Dendritic cell treated with granulocyte-macrophage colony-stimulating factor and Interleukin-4, amounts not matched to agents 40 ng/mL and 50 ng/mL, for 4 days (primary cell): ENCODE measurements around the gene ASTN2.

ENCODE experiments used
- H3K27ac Mint-ChIP-seq: one replicate; pipeline ENCODE4 v1.8.0; 2022; ENCODE audit warnings: mild to moderate bottlenecking, mixed read lengths
- H3K27me3 Mint-ChIP-seq: one replicate; pipeline ENCODE4 v1.8.0; 2022; ENCODE audit warnings: mild to moderate bottlenecking, mixed read lengths
- H3K36me3 Mint-ChIP-seq: one replicate; pipeline ENCODE4 v1.8.0; 2022; ENCODE audit warnings: low read depth, mixed read lengths
- H3K4me1 Mint-ChIP-seq: one replicate; pipeline ENCODE4 v1.8.0; 2022; ENCODE audit warnings: low read depth, mixed read lengths
- H3K4me3 Mint-ChIP-seq: one replicate; pipeline ENCODE4 v1.8.0; 2022; ENCODE audit warnings: mild to moderate bottlenecking, moderate library complexity, mixed read lengths
- H3K9me3 Mint-ChIP-seq: one replicate; pipeline ENCODE4 v1.8.0; 2022; ENCODE audit warnings: mixed read lengths
- intact Hi-C: fragments of 100-400 bp; cut with micrococcal nuclease; formaldehyde crosslinking; loops from one replicate; pipeline ENCODE4 v1.15.0; 2022

The ASTN2 gene

DNA sequence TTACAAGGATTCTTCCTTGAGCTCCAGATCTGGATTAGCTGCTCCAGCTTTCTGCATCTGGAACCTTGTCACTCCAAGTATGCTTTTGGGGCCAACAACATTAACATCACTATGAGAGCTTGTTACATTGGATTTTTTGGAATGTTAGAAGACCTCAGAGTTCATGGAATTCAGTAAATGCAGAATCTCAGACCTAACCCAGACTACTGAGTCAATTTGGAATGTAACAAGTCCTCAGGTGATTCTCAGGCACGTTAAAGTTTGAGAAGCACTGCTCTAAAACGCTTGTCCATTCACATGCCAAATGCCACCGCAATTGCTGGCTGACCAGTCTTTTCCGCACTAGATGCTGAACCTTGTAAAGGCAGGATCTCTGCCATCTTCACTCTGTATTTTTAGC is 979.2 kb downstream of the ASTN2 start:
- intact Hi-C loops: no loop called here
- Mint-ChIP-seq H3K9me3 (no peaks in the 10 kb centered on the region), H3K36me3 (no peaks in the 10 kb centered on the region), H3K27me3 (no peaks in the 10 kb centered on the region), H3K4me3 (no peak overlapping the region), H3K4me1 (no peaks in the 10 kb centered on the region), H3K27ac (no peak overlapping the region)

DNA sequence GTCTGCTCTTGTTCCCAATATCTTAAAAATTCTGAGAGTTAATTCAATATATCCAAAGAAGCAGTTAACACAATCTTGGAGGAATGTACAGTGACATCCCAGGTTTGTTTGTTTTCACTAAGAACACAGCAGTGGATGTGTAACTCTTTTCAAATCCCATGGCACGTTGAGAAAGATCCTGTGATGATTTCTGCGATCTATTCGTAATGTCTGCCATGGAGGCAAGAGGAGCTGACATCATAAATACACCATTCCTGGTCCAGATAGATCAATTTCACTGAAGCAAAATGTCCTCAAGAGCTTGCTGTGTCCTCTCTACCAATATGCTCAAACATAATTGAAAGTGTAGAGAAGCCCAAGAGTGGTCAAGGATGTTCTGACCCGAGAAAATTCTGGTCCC is 980.5 kb downstream of the ASTN2 start:
- intact Hi-C loops: no loop called here
- Mint-ChIP-seq H3K4me3 (no peak overlapping the region), H3K36me3 (no peaks in the 10 kb centered on the region), H3K4me1 (no peaks in the 10 kb centered on the region), H3K9me3 (no peaks in the 10 kb centered on the region), H3K27me3 (no peaks in the 10 kb centered on the region), H3K27ac (no peak overlapping the region)

DNA sequence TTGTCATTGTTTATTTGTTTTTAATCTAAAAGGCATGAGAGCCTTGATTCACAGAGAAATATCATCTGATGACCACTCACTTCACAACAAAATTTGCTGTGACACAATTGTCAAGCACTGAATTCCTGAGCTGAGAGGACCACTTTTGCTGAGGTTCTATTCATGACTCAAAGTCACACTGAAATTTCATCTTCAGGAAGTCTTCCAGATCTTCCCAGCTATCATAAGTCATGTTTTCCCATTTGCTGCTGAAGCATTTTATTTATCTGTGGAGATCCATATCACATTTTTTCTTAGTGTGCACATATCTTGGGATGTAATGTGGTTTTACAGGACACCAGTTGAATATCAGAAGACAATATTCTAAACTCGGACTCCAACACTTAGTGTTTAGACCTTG is 982.8 kb downstream of the ASTN2 start:
- H3K27ac Mint-ChIP-seq: no peak overlapping the region
- intact Hi-C loops: no loop called here
- H3K9me3 Mint-ChIP-seq: no peaks in the 10 kb centered on the region
- H3K27me3 Mint-ChIP-seq: no peaks in the 10 kb centered on the region
- H3K36me3 Mint-ChIP-seq: no peaks in the 10 kb centered on the region
- H3K4me3 Mint-ChIP-seq: no peak overlapping the region
- no peaks in the 10 kb centered on the region for H3K4me1 Mint-ChIP-seq

DNA sequence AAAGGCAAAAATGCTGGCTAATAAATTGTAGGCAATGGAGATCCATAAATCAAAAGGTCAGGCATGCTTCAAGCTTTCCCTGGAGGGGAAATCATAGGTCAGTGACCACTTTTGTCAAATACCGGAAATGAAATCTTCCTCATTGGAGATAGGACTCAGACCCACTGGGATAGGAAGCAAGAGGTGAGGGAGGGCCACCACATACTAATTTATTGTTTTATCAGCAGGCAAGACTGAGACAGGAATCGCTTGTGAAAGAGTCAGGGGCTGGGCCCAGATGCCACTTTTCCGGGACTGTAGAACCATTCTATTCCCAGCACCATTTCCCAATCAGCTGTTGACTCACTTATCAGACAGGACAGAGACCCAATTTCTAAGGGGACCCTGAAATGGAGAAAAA is 984.0 kb downstream of the ASTN2 start:
- intact Hi-C loops: no loop called here
- Mint-ChIP-seq H3K27me3 (no peaks in the 10 kb centered on the region), H3K9me3 (no peaks in the 10 kb centered on the region), H3K27ac (no peak overlapping the region), H3K36me3 (no peaks in the 10 kb centered on the region), H3K4me3 (no peak overlapping the region), H3K4me1 (no peaks in the 10 kb centered on the region)

DNA sequence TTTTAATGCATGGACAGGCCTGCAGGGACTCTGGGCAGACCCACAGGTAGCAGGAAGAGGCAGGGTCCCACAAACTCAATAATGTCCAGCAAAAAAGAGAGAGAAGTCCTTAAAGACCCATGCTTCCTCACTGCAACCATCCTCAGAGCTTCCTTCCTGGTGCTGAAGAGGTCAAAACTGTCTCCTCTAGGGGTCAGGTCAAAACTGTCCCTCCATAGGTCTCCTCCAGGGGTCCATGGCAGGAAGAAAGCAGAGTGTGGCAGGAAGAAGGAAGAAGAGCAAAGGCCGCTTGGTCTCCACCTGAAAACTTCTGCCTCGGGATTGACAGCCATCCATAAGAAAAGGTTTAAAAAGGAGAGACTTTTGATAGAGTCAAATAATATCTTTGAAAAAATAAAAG is 989.6 kb downstream of the ASTN2 start:
- H3K27me3 Mint-ChIP-seq: no peaks in the 10 kb centered on the region
- H3K4me1 Mint-ChIP-seq: no peaks in the 10 kb centered on the region
- intact Hi-C loops: no loop called here
- H3K9me3 Mint-ChIP-seq: no peaks in the 10 kb centered on the region
- no peak overlapping the region for H3K4me3 Mint-ChIP-seq
- H3K27ac Mint-ChIP-seq: no peak overlapping the region
- no peaks in the 10 kb centered on the region for H3K36me3 Mint-ChIP-seq

DNA sequence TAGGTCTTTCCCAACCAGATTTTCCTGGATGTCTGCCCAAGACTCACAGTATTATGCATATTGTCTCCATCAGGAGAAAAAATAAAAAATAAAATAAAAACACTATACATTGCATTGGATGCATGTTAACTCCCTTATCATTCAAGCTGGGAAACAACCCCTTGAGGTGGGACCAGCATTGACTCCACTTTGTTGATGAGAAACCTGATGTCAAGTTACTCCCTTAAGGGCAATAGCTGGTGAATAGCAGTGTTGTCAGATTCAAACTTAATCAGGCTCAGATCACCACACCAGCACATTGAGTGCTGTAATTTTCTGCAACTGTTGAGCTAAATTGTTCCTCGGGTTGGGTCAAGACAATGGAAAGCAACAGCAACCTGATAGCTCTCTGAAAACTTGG is 991.7 kb downstream of the ASTN2 start:
- H3K27ac Mint-ChIP-seq: no peak overlapping the region
- no peaks in the 10 kb centered on the region for H3K36me3 Mint-ChIP-seq
- no peak overlapping the region for H3K4me3 Mint-ChIP-seq
- H3K9me3 Mint-ChIP-seq: no peaks in the 10 kb centered on the region
- H3K4me1 Mint-ChIP-seq: no peaks in the 10 kb centered on the region
- no peaks in the 10 kb centered on the region for H3K27me3 Mint-ChIP-seq
- intact Hi-C loops: no loop called here

DNA sequence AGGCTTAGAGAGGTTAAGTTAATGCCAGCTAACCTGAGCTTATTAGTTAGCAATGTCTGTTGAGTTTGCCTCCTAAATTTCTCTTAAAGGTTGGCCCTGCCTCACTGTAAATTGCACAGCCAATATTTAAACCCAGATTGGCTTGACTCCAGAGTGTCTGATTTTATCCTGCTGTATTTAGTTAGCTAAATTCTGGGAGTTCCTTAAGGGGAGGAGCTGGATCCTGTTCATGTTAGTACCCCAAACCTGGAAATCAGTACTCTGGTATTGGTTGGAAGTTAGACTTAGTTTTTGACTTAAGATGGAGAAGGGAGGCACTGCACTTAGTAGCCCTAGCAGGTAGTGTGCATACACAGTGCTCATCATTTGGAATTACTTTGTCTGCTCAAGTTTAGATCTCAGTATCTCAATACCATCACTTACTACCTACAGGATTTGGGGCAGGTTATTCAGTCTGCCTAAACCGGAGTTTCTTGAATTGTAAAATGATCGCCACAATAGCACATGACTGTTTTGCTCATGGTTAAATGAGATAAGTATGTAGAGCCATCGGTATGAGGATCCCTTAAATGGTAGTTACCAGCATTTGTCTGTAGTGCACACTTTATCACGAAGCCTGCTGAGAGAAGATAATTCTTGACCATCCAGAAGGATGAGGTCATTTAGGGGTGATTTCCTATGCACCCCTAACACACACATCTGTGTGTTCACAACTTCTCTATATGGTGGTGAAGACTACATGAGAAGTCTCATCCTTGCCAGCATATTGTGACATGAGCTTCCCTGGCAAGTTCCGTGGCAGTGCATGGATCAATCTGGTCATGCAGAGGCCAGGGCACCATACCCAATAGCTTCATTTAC is 992.5 kb downstream of the ASTN2 start:
- Mint-ChIP-seq H3K4me1 (no peaks in the 10 kb centered on the region), H3K27ac (no peak overlapping the region), H3K4me3 (no peak overlapping the region), H3K27me3 (no peaks in the 10 kb centered on the region), H3K36me3 (no peaks in the 10 kb centered on the region), H3K9me3 (no peaks in the 10 kb centered on the region)
- intact Hi-C loops: no loop called here

DNA sequence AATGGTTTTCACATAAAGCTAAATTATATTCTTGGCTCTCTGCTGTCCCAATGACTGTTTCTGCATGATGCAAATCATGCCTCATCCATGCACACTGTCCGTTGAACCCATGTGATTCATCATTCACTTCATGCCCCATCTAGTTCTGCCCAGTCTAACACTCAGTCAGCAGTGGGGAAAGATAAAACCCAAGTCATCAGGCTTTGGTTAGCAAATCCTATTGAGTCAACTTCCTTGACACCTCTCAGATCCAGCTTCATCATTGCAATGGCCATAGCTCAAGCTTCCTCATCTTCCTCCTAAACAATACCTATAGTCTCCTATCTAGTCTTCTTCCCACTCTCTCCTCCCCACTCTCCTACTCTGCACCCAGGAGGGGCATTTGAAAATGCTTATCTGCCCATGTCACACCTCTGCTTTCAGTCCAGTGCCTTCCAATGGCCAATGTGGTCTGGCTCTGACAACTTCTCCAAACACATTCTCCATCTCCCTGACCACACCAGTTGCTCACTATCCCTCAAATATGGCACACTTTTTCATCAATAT is 993.8 kb downstream of the ASTN2 start:
- no peaks in the 10 kb centered on the region for H3K9me3 Mint-ChIP-seq
- H3K27me3 Mint-ChIP-seq: no peaks in the 10 kb centered on the region
- no peak overlapping the region for H3K4me3 Mint-ChIP-seq
- no peaks in the 10 kb centered on the region for H3K4me1 Mint-ChIP-seq
- no peaks in the 10 kb centered on the region for H3K36me3 Mint-ChIP-seq
- intact Hi-C loops: no loop called here
- no peak overlapping the region for H3K27ac Mint-ChIP-seq

DNA sequence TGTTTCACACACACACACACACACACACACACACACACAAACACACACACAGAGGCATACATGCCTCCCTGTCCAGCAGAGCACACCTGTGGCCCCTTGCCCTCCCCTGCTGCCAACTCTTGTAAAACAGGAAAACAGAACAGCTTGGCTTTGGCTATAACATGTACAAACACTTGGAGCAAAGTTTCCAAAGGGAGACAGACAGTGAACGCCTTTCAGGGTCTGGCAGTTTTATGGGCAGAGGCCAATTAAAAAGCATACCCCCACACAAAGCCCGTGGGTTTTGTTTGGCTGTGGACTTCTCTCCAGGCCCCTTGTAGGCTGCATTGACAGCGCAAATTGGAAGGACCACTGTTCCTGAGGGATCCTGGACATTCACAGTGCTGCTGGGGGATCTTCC is 995.7 kb downstream of the ASTN2 start:
- intact Hi-C loops: no loop called here
- Mint-ChIP-seq H3K27me3 (no peaks in the 10 kb centered on the region), H3K36me3 (no peaks in the 10 kb centered on the region), H3K4me1 (no peaks in the 10 kb centered on the region), H3K27ac (no peak overlapping the region), H3K9me3 (no peaks in the 10 kb centered on the region), H3K4me3 (no peak overlapping the region)

DNA sequence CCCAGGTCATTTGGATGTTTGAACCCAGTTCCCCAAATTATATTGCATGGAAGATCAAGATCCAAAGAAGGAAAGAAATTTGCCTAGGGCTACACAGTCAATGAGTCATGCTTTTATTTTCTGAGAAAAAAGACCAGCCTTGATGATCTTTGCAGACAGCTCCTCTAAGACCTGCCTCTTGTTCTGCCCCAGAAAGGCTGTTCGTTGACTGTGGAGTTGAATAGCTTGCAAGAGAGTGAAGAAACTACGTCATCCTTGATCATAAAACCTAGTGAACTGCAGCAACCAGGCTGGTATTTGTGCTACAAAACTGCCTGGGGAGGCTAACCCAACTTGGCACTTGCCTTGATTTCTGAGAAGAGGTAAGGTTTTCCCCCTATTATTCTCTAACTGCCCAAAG is 997.4 kb downstream of the ASTN2 start:
- H3K27ac Mint-ChIP-seq: no peak overlapping the region
- no peaks in the 10 kb centered on the region for H3K9me3 Mint-ChIP-seq
- intact Hi-C loops: no loop called here
- no peaks in the 10 kb centered on the region for H3K36me3 Mint-ChIP-seq
- H3K27me3 Mint-ChIP-seq: no peaks in the 10 kb centered on the region
- no peak overlapping the region for H3K4me3 Mint-ChIP-seq
- H3K4me1 Mint-ChIP-seq: no peaks in the 10 kb centered on the region

DNA sequence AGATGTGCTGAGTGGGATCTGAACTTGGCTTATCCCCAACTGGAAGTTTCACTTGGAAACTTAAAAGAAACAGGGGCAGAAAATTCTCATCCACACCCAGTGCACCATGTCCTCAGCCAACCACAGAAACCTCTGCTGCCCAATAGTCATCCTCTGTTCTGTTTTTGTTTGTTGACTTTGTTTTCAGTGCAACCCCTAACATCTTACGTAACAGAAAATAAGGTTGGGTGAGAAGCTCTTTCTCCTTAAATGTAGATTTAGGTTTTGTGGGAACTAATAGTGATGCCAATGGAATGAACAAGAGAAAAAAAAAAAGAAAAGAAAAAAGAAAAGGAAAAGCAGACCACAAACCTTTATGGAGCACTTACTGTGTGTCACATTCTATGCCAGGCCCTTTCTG is 998.4 kb downstream of the ASTN2 start:
- no peaks in the 10 kb centered on the region for H3K27me3 Mint-ChIP-seq
- H3K9me3 Mint-ChIP-seq: no peaks in the 10 kb centered on the region
- H3K27ac Mint-ChIP-seq: no peak overlapping the region
- intact Hi-C loops: no loop called here
- H3K36me3 Mint-ChIP-seq: no peaks in the 10 kb centered on the region
- H3K4me3 Mint-ChIP-seq: no peak overlapping the region
- H3K4me1 Mint-ChIP-seq: no peaks in the 10 kb centered on the region

DNA sequence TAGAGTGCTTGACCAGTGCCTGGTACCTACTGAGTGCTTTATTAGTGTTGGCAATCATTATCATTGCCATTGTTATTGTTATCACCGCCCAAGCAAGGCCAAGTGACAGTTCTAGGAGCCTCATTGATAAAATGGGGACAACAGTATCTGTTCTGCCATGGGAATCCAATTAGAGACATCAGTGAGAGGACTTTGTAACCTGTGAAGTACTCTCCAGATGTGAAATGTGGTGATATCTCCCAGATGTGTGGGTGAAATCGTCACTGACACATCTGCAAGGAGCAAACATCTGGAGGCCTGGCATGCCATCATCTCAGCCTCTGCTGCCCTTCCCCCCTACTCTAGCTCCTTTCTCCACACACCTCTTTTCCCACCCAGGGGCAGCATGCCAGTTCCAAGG is 1000.5 kb downstream of the ASTN2 start:
- Mint-ChIP-seq H3K4me3 (no peak overlapping the region), H3K4me1 (no peaks in the 10 kb centered on the region), H3K9me3 (no peaks in the 10 kb centered on the region), H3K27me3 (no peaks in the 10 kb centered on the region), H3K36me3 (no peaks in the 10 kb centered on the region), H3K27ac (no peak overlapping the region)
- intact Hi-C loops: no loop called here

DNA sequence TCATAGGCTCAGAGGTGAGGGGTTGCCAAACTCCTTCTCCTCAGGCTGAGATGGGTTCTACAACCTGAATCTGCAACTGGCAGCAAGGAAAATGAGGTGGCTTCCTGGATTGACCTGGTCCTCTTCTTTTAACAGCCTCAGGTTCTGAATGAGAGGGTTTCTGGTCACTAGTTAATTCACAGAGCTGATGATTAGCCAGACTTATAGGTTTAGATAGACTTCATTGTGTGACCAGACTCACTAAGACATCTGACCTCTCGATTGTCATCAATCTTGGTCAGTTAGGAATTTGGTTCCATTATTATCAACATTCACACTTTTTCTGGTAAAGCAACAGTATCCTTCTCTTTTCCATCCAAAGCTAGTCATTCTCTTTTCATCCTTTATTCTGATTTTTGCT is 1003.4 kb downstream of the ASTN2 start:
- no peaks in the 10 kb centered on the region for H3K27me3 Mint-ChIP-seq
- no peak overlapping the region for H3K4me3 Mint-ChIP-seq
- no peak overlapping the region for H3K27ac Mint-ChIP-seq
- no peaks in the 10 kb centered on the region for H3K4me1 Mint-ChIP-seq
- H3K36me3 Mint-ChIP-seq: no peaks in the 10 kb centered on the region
- intact Hi-C loops: no loop called here
- H3K9me3 Mint-ChIP-seq: no peaks in the 10 kb centered on the region

DNA sequence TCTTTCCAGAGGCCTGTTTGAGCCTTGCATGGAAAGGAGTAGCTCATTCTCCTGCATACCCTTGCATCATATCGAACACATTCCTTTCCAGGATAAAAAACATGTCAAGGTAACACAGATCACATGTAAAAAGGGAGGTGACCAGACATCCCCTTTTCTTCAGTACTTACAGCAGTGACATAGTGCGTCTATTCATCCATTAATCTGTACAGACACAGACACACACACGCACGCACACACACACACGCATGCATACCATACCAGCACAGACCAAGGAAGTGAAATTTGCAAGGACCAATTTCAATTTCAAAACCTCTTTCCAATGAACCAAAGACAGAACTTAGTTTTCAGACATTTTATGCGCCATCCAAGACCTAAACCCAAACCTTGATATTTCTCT is 1005.2 kb downstream of the ASTN2 start:
- no peaks in the 10 kb centered on the region for H3K36me3 Mint-ChIP-seq
- no peak overlapping the region for H3K4me3 Mint-ChIP-seq
- intact Hi-C loops: no loop called here
- H3K27ac Mint-ChIP-seq: no peak overlapping the region
- no peaks in the 10 kb centered on the region for H3K4me1 Mint-ChIP-seq
- H3K27me3 Mint-ChIP-seq: no peaks in the 10 kb centered on the region
- H3K9me3 Mint-ChIP-seq: no peaks in the 10 kb centered on the region

DNA sequence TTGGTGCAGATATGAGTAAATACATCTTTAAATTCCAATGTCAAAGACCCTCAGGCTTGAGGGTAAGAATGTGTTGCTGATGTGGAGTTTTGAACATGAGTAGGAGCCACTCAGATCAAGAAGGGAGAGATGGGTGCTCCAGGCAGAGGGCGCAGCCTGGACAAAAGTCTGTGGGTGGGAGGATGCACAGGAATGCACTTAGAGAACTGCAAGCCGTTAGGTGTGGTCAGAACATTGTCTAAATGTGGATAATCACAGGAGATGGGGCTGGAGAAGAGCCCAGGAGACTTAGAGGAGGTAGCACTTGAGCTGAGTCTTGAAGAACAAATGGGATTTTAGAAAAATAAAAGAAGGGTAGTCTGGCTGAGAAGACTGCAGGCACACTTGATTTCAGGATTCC is 1005.7 kb downstream of the ASTN2 start:
- H3K27ac Mint-ChIP-seq: no peak overlapping the region
- intact Hi-C loops: no loop called here
- H3K4me1 Mint-ChIP-seq: no peaks in the 10 kb centered on the region
- no peaks in the 10 kb centered on the region for H3K36me3 Mint-ChIP-seq
- H3K27me3 Mint-ChIP-seq: no peaks in the 10 kb centered on the region
- no peak overlapping the region for H3K4me3 Mint-ChIP-seq
- no peaks in the 10 kb centered on the region for H3K9me3 Mint-ChIP-seq
